B cell (primary cell): ENCODE results near the gene RAB10. TPM values are rescaled to one million over a fixed set of nuclear protein-coding genes. Genes with fewer than 3 reads are reported as not detected.

ENCODE experiments used
- ATAC-seq: fragments of 200-7000 bp; cut with Tn5 transposase; one replicate; pipeline ENCODE4 v1.10.0; 2021; ENCODE audit warnings: low read depth, mild to moderate bottlenecking, moderate number of reproducible peaks, moderate library complexity
- CTCF ChIA-PET: fragments of 350-600 bp; sonication (Branson Sonifier 250); formaldehyde crosslinking; loops from one replicate; lab custom pipeline; 2021; ENCODE audit warnings: antibody characterized with exemption, inconsistent platforms; lab: Charles Lee
- POLR2A ChIA-PET: fragments of 350-600 bp; sonication (Branson Sonifier 250); formaldehyde crosslinking; loops from one replicate; lab custom pipeline; 2021; ENCODE audit warnings: antibody characterized with exemption; lab: Charles Lee
- DNase-seq: peaks from one replicate; pipeline ENCODE4 v3.0.0; 2013
- H2AFZ ChIP-seq: 2 replicates; pipeline ENCODE4 v1.6.1; 2012; ENCODE audit warnings: mild to moderate bottlenecking, low read depth, low read length; ENCODE audit not compliant: insufficient read depth, poor library complexity, severe bottlenecking
- H3K27ac ChIP-seq, 2 donors: 1 replicate in 1 of 2; 2 replicates in 1 of 2; pipeline ENCODE4 v1.5.1; 2012 to 2013; ENCODE audit warnings: low read length in 2 of 2, mild to moderate bottlenecking in 2 of 2, moderate library complexity in 1 of 2
- H3K27me3 ChIP-seq, 4 experiments: fragments of 200-600 bp in 1 of 4; sonication (generic) in 1 of 4; replicated peaks in 1 of 4; 1 replicate in 2 of 4; 2 replicates in 2 of 4; pipeline versions ENCODE4 v1.6.1 to v1.7.0; 2013 to 2016; ENCODE audit warnings: low read length in 3 of 4, mild to moderate bottlenecking in 2 of 4, mixed read lengths in 1 of 4, moderate library complexity in 1 of 4; ENCODE audit not compliant: insufficient read depth in 4 of 4, control insufficient read depth in 3 of 4; ENCODE audit errors: control extremely low read depth in 1 of 4
- H3K36me3 ChIP-seq, 2 experiments: replicated peaks in 1 of 2; 1 replicate in 1 of 2; 2 replicates in 1 of 2; pipeline versions ENCODE4 v1.6.1 to v1.7.1; 2013; ENCODE audit warnings: low read length in 1 of 2; ENCODE audit not compliant: insufficient read depth in 2 of 2, control insufficient read depth in 1 of 2; ENCODE audit errors: control extremely low read depth in 1 of 2, extremely low read depth in 1 of 2
- H3K4me1 ChIP-seq, 2 donors: fragments of 200-600 bp in 1 of 2; sonication (generic) in 1 of 2; 1 replicate in 1 of 2; 2 replicates in 1 of 2; pipeline versions ENCODE4 v1.5.1 to v1.6.1; 2013 to 2017; ENCODE audit warnings: low read length in 2 of 2; ENCODE audit not compliant: control insufficient read depth in 2 of 2, insufficient read depth in 2 of 2
- H3K4me2 ChIP-seq: replicated peaks from 2 replicates; pipeline ENCODE3; 2012; ENCODE audit warnings: mild to moderate bottlenecking, low read depth, low read length; ENCODE audit not compliant: poor library complexity, severe bottlenecking
- H3K4me3 ChIP-seq, 5 experiments: fragments of 200-600 bp in 1 of 5; sonication (generic) in 1 of 5; 1 replicate in 3 of 5; 2 replicates in 2 of 5; pipeline versions ENCODE4 v1.5.1 to v1.7.0; 2011 to 2016; ENCODE audit warnings: low read length in 4 of 5, mild to moderate bottlenecking in 4 of 5, low read depth in 2 of 5, control low read depth in 1 of 5, moderate library complexity in 1 of 5; ENCODE audit not compliant: insufficient read depth in 1 of 5; ENCODE audit errors: control extremely low read depth in 1 of 5, extremely low read depth in 1 of 5
- H3K79me2 ChIP-seq: fragments of 200-600 bp; sonication (generic); one replicate; pipeline ENCODE4 v1.6.0; 2016; ENCODE audit warnings: low read length; ENCODE audit not compliant: control insufficient read depth, insufficient read depth
- H3K9ac ChIP-seq: fragments of 200-600 bp; sonication (generic); 2 replicates; pipeline ENCODE4 v1.6.1; 2017; ENCODE audit warnings: mild to moderate bottlenecking, low read length, moderate library complexity
- H3K9me3 ChIP-seq, 3 donors: one replicate each; pipeline versions ENCODE4 v1.6.1 to v1.7.1; 2013; ENCODE audit warnings: low read length in 2 of 3; ENCODE audit not compliant: control insufficient read depth in 2 of 3, insufficient read depth in 1 of 3; ENCODE audit errors: control extremely low read depth in 1 of 3
- H4K20me1 ChIP-seq: 2 replicates; pipeline ENCODE4 v1.6.0; 2012; ENCODE audit warnings: mild to moderate bottlenecking, low read length; ENCODE audit not compliant: insufficient read depth, control insufficient read depth, poor library complexity, severe bottlenecking
- H3K27ac Mint-ChIP-seq: one replicate; pipeline ENCODE4 v1.8.0; 2021; ENCODE audit warnings: mixed read lengths
- H3K27me3 Mint-ChIP-seq: one replicate; pipeline ENCODE4 v1.8.0; 2021; ENCODE audit warnings: mixed read lengths
- H3K4me1 Mint-ChIP-seq: one replicate; pipeline ENCODE4 v1.8.0; 2021; ENCODE audit warnings: mixed read lengths
- H3K4me3 Mint-ChIP-seq: one replicate; pipeline ENCODE4 v1.8.0; 2021; ENCODE audit warnings: mixed read lengths
- H3K9me3 Mint-ChIP-seq: one replicate; pipeline ENCODE4 v1.8.0; 2022; ENCODE audit warnings: mixed read lengths; ENCODE audit not compliant: insufficient read depth
- EZH2 ChIP-seq: IDR thresholded peaks from 2 replicates; pipeline ENCODE4 v1.6.1; 2012; ENCODE audit warnings: borderline replicate concordance, low read depth, mild to moderate bottlenecking, moderate library complexity, low read length; ENCODE audit not compliant: insufficient read depth, poor library complexity, severe bottlenecking
- WGBS: methylation state at CpG from one replicate; pipeline ENCODE4 v1.1.5; 2013; ENCODE audit warnings: missing lambda C conversion rate; ENCODE audit not compliant: insufficient coverage; 5-methylcytosine and 5-hydroxymethylcytosine counted together
- intact Hi-C: fragments of 100-400 bp; cut with micrococcal nuclease; formaldehyde crosslinking; loops from one replicate; pipeline ENCODE4 v1.10.0; 2022
- polyA plus RNA-seq: library from polyadenylated mRNA; depleted of rRNA; stranded (reverse); fragments of >200 nt; gene quantifications from 2 replicates; pipeline ENCODE4 v1.2.3, GENCODE V29; 2012
- total RNA-seq, 2 donors: library from RNA; stranded (reverse); fragments of 120-200 nt in 1 of 2; gene quantifications; 1 replicate in 1 of 2; 2 replicates in 1 of 2; pipeline versions ENCODE4 v1.2.3 to v1.2.4, GENCODE V29; 2013 to 2022
- TF ChIP-seq, protein P1 (sequence below): fragments of 200-600 bp; IDR thresholded peaks from one replicate; pipeline ENCODE4 v1.8.0; 2022; ENCODE audit warnings: antibody characterized with exemption, mild to moderate bottlenecking

The RAB10 gene
- total and polyA plus RNA-seq, 2 donors (not counting 1 experiment from before 2014, with no cell fraction given), result 21.7 to 66.7 TPM

DNA sequence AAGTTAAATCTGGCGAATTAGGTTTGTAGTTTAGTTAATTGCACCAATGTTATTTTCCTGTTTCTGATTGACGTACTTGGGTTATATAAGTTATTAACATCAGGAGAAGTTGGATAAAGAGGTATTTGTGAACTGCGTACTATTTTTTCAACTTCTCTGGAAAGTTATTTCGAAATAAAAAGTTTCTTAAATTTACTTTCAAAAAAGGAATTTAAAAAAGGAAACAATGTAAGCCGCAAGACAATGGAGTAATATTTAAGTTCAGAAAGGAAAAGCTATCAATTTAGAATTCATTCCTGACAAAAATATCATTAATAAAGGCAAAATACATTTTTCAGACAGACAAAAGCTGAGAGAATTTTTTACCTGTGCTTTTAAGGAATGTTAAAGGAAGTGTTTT is 47.7 kb downstream of the RAB10 start:
- H3K27me3 Mint-ChIP-seq, result no peaks in the 10 kb centered on the region
- H4K20me1 ChIP-seq, result peaks cover 55% of the 10 kb centered on the region
- TF ChIP-seq, protein P1, sequence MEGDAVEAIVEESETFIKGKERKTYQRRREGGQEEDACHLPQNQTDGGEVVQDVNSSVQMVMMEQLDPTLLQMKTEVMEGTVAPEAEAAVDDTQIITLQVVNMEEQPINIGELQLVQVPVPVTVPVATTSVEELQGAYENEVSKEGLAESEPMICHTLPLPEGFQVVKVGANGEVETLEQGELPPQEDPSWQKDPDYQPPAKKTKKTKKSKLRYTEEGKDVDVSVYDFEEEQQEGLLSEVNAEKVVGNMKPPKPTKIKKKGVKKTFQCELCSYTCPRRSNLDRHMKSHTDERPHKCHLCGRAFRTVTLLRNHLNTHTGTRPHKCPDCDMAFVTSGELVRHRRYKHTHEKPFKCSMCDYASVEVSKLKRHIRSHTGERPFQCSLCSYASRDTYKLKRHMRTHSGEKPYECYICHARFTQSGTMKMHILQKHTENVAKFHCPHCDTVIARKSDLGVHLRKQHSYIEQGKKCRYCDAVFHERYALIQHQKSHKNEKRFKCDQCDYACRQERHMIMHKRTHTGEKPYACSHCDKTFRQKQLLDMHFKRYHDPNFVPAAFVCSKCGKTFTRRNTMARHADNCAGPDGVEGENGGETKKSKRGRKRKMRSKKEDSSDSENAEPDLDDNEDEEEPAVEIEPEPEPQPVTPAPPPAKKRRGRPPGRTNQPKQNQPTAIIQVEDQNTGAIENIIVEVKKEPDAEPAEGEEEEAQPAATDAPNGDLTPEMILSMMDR, result no peak
- no peak for TF ChIP-seq EZH2
- WGBS, result 100% methylated on average over 1 of the region's 5 CpGs
- no peak overlapping the region for H3K27ac ChIP-seq
- H3K9me3 ChIP-seq, result peaks cover 4 to 10% (median 8%) of the 10 kb centered on the region in 3 donors
- H3K27ac Mint-ChIP-seq, result no peak overlapping the region
- no peaks in the 10 kb centered on the region for H3K4me1 ChIP-seq
- H3K27me3 ChIP-seq, result no peaks in the 10 kb centered on the region
- no peak overlapping the region for H3K4me3 ChIP-seq
- DNase-seq (no peak), ATAC-seq (no peak)
- intact Hi-C loops, result no loop called here
- POLR2A ChIA-PET, result no interaction called here
- H3K79me2 ChIP-seq, result peaks cover 75% of the 10 kb centered on the region
- H3K4me1 Mint-ChIP-seq, result peaks cover 14% of the 10 kb centered on the region
- H3K4me2 ChIP-seq, result no peak overlapping the region
- CTCF ChIA-PET, result no interaction called here
- H3K9me3 Mint-ChIP-seq, result peaks cover 11% of the 10 kb centered on the region
- no peak overlapping the region for H3K9ac ChIP-seq
- H3K36me3 ChIP-seq, result peaks cover 0 to 5% of the 10 kb centered on the region in 2 experiments
- no peak overlapping the region for H3K4me3 Mint-ChIP-seq
- H2AFZ ChIP-seq, result no peak overlapping the region

DNA sequence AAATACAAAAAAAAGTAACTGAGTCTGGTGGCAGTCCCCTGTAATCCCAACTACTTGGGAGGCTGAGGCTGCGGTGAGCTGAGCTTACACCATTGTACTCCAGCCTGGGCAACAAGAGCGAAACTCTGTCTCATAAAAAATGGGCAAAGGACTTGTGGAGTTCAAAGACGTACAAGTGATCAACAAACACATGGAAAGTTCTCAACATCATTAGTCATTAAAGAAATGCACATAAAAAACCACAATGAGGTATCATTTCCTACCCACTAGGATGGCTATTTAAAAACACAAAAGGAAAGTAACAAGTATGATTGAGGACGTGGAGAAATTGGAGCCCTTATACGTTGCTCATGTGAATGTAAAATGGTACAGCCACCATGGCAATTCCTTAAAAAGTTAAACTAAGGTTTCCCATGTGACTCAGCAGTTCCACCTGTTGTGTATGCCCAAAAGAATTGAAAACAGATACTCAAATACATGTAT is 52.3 kb downstream of the RAB10 start:
- CTCF ChIA-PET, result interaction anchor here (0.7 to 1.3 kb wide), 3 partner anchors 13 to 493 kb away, joined by 3 read pairs; no protein-coding TSS in a partner anchor
- WGBS, result 93% methylated on average over 3 of the region's 5 CpGs
- Histone ChIP-seq H3K79me2 (peaks cover 70% of the 10 kb centered on the region), H2AFZ (no peak overlapping the region), H3K4me3 (no peak overlapping the region), H4K20me1 (peaks cover 49% of the 10 kb centered on the region), H3K4me1 (no peaks in the 10 kb centered on the region), H3K36me3 (peaks cover 3 to 5% of the 10 kb centered on the region in 2 experiments), H3K9ac (no peak overlapping the region), H3K27ac (no peak overlapping the region), H3K9me3 (peaks cover 2 to 4% (median 4%) of the 10 kb centered on the region in 3 donors), H3K4me2 (no peak overlapping the region), H3K27me3 (no peaks in the 10 kb centered on the region)
- Mint-ChIP-seq H3K4me3 (no peak overlapping the region), H3K9me3 (peaks cover 2% of the 10 kb centered on the region), H3K27ac (no peak overlapping the region), H3K27me3 (no peaks in the 10 kb centered on the region), H3K4me1 (peaks cover 30% of the 10 kb centered on the region)
- POLR2A ChIA-PET, result no interaction called here
- DNase-seq (no peak), ATAC-seq (no peak)
- TF ChIP-seq, protein P1, result no peak
- TF ChIP-seq EZH2, result no peak
- intact Hi-C loops, result loop anchor here (5.0 kb wide), 1 partner anchor 491 kb away; no protein-coding TSS in a partner anchor
